ENCODE measurements around the gene HMGCS2. TPM values are rescaled to one million over a fixed set of nuclear protein-coding genes. Genes with fewer than 3 reads are reported as not detected.

Gene HMGCS2
- total and polyA plus RNA-seq, 4 donors: 297 to 944 (median 841) TPM

GRCh38 chr1:119771016-119771415, 2.3 kb upstream of the HMGCS2 start:
- Histone ChIP-seq H3K27me3 (ENCODE audit: control insufficient read depth in 4 of 4, insufficient read depth in 4 of 4, low read length in 3 of 4) (no peaks in the 10 kb centered on the region), H3K4me1 (ENCODE audit: control insufficient read depth in 4 of 4, insufficient read depth in 4 of 4, low read length in 3 of 4) (peaks cover 5 to 64% (median 40%) of the 10 kb centered on the region in 4 donors), H3K4me3 (ENCODE audit: low read depth in 1 of 3, low read length in 3 of 3) (no peak overlapping the region), H3K27ac (ENCODE audit: low read depth in 1 of 2, low read length in 2 of 2) (peak overlapping the region in 1 of 2 donors; percentile 13), H3K9me3 (ENCODE audit: control insufficient read depth in 4 of 4, low read length in 3 of 4) (no peaks in the 10 kb centered on the region), H3K36me3 (ENCODE audit: control insufficient read depth in 4 of 4, insufficient read depth in 3 of 4, low read depth in 1 of 4, low read length in 3 of 4) (peaks cover 0 to 4% (median 0%) of the 10 kb centered on the region in 4 donors), H3K9ac (ENCODE audit: low read depth in 1 of 2, low read length in 2 of 2) (no peak overlapping the region)
- 41% methylated on average over 2 of the region's 2 CpGs for WGBS
- TF ChIP-seq EGR1 (IDR thresholded peaks at IDR 0.05; ENCODE audit: low read depth in 2 of 2): no peak
- peak in 1 of 2 donors; percentile 4 for TF ChIP-seq RAD21 (IDR thresholded peaks at IDR 0.05)
- DNase-seq (ENCODE audit: low spot score): no peak

DNA sequence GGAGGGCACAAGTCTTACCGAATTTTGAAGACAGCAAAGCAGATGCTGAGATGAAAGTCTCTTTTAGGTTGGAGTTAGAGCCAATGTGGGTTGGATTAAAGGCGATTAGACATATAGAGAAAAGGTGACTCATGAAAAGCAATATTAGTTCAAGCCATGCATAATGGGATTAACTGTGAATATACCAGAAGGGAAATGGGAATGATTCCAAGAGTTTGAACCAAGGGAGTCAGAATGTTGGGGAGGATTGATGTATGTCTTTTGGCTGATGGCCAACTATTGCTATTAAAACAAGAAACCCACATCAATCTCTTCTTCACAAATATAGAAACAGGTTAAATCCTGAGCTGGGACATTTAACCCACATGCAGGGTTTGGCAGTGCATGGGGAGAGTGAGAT, 1.2 kb downstream of the HMGCS2 start:
- peak in 1 of 2 donors; percentile 6 for TF ChIP-seq RXRA (IDR thresholded peaks at IDR 0.05)
- no peak for TF ChIP-seq SP1 (IDR thresholded peaks at IDR 0.05)
- Histone ChIP-seq H3K4me1 (ENCODE audit: control insufficient read depth in 4 of 4, insufficient read depth in 4 of 4, low read length in 3 of 4) (peaks cover 6 to 62% (median 40%) of the 10 kb centered on the region in 4 donors), H3K4me3 (ENCODE audit: low read depth in 1 of 3, low read length in 3 of 3) (peak overlapping the region; percentile 73 to 92 (median 78)), H3K9ac (ENCODE audit: low read depth in 1 of 2, low read length in 2 of 2) (peak overlapping the region; percentile 94 to 99), H3K27ac (ENCODE audit: low read depth in 1 of 2, low read length in 2 of 2) (peak overlapping the region; percentile 47 to 77), H3K9me3 (ENCODE audit: control insufficient read depth in 4 of 4, low read length in 3 of 4) (no peaks in the 10 kb centered on the region), H3K27me3 (ENCODE audit: control insufficient read depth in 4 of 4, insufficient read depth in 4 of 4, low read length in 3 of 4) (no peaks in the 10 kb centered on the region), H3K36me3 (ENCODE audit: control insufficient read depth in 4 of 4, insufficient read depth in 3 of 4, low read depth in 1 of 4, low read length in 3 of 4) (peaks cover 0 to 20% (median 5%) of the 10 kb centered on the region in 4 donors)
- WGBS: 32% methylated on average over 2 of the region's 2 CpGs
- no peak for DNase-seq (ENCODE audit: low spot score)

GRCh38 chr1:119766374-119766794, 2.3 kb downstream of the HMGCS2 start:
- DNase-seq (ENCODE audit: low spot score): peak; percentile 61
- H3K27ac ChIP-seq (ENCODE audit: low read depth in 1 of 2, low read length in 2 of 2): peak overlapping the region; percentile 69 to 77
- H3K36me3 ChIP-seq (ENCODE audit: control insufficient read depth in 4 of 4, insufficient read depth in 3 of 4, low read depth in 1 of 4, low read length in 3 of 4): peaks cover 0 to 22% (median 8%) of the 10 kb centered on the region in 4 donors
- WGBS: 18% methylated on average over 4 of the region's 4 CpGs
- peaks cover 6 to 54% (median 36%) of the 10 kb centered on the region in 4 donors for H3K4me1 ChIP-seq (ENCODE audit: control insufficient read depth in 4 of 4, insufficient read depth in 4 of 4, low read length in 3 of 4)
- peak overlapping the region; percentile 73 to 92 (median 78) for H3K4me3 ChIP-seq (ENCODE audit: low read depth in 1 of 3, low read length in 3 of 3)
- H3K27me3 ChIP-seq (ENCODE audit: control insufficient read depth in 4 of 4, insufficient read depth in 4 of 4, low read length in 3 of 4): no peaks in the 10 kb centered on the region
- TF ChIP-seq HNF4A (conservative IDR thresholded peaks at IDR 0.05) (peak; percentile 88), FOXA2 (IDR thresholded peaks at IDR 0.05) (peak; percentile 85), MAX (IDR thresholded peaks at IDR 0.05) (peak; percentile 58), ZBTB33 (IDR thresholded peaks at IDR 0.05) (peak; percentile 69), YY1 (IDR thresholded peaks at IDR 0.05) (peak; percentile 86), FOXA1 (IDR thresholded peaks at IDR 0.05) (peak; percentile 57), TAF1 (conservative IDR thresholded peaks at IDR 0.05) (peak; percentile 98), SP1 (IDR thresholded peaks at IDR 0.05) (peak; percentile 89), JUND (IDR thresholded peaks at IDR 0.05) (peak; percentile 22 to 77), RXRA (IDR thresholded peaks at IDR 0.05) (peak; percentile 56 to 85), RAD21 (IDR thresholded peaks at IDR 0.05) (peak; percentile 39 to 41), NR2F2 (IDR thresholded peaks at IDR 0.05) (peak; percentile 48), CTCF (IDR thresholded peaks at IDR 0.05; ENCODE audit: low read depth, low read length, missing input control) (no peak), GABPA (IDR thresholded peaks at IDR 0.05 in 1 of 2, conservative IDR thresholded peaks at IDR 0.05 in 1 of 2) (no peak), HNF4G (IDR thresholded peaks at IDR 0.05) (peak; percentile 73), EGR1 (IDR thresholded peaks at IDR 0.05; ENCODE audit: low read depth in 2 of 2) (no peak), REST (IDR thresholded peaks at IDR 0.05) (peak; percentile 93)
- TF ChIP-seq, protein P1, sequence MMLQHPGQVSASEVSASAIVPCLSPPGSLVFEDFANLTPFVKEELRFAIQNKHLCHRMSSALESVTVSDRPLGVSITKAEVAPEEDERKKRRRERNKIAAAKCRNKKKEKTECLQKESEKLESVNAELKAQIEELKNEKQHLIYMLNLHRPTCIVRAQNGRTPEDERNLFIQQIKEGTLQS (IDR thresholded peaks at IDR 0.05): peak; percentile 16
- peak overlapping the region; percentile 94 to 99 for H3K9ac ChIP-seq (ENCODE audit: low read depth in 1 of 2, low read length in 2 of 2)
- H3K9me3 ChIP-seq (ENCODE audit: control insufficient read depth in 4 of 4, low read length in 3 of 4): no peaks in the 10 kb centered on the region
